WTC11 (cell line): ENCODE data around the gene SLC6A8. TPM values are rescaled to one million over a fixed set of nuclear protein-coding genes. Genes with fewer than 3 reads are reported as not detected.

ENCODE experiments used
- ATAC-seq: fragments of 200-7000 bp; cut with Tn5 transposase; 2 replicates; pipeline ENCODE4 v1.10.0; 2021; ENCODE audit warnings: mild to moderate bottlenecking, moderate library complexity
- CTCF ChIA-PET: fragments of 300-600 bp; sonication (Branson Sonifier 250); formaldehyde crosslinking; loops from one replicate; lab custom pipeline; 2021; ENCODE audit warnings: antibody characterized with exemption; lab: Charles Lee
- POLR2A ChIA-PET: fragments of 350-600 bp; sonication (Branson Sonifier 250); formaldehyde crosslinking; loops from one replicate; lab custom pipeline; 2021; ENCODE audit warnings: antibody characterized with exemption; lab: Charles Lee
- DNase-seq: peaks from one replicate; pipeline ENCODE4 v3.0.0; 2021; ENCODE audit warnings: low spot score
- H3K27ac Mint-ChIP-seq: 2 replicates; pipeline ENCODE4 v1.8.0; 2021; ENCODE audit warnings: mixed read lengths
- H3K27me3 Mint-ChIP-seq: 2 replicates; pipeline ENCODE4 v1.8.0; 2021; ENCODE audit warnings: low read depth, mild to moderate bottlenecking, moderate library complexity, mixed read lengths
- H3K36me3 Mint-ChIP-seq: 2 replicates; pipeline ENCODE4 v1.8.0; 2021; ENCODE audit warnings: mixed read lengths
- H3K4me1 Mint-ChIP-seq: 2 replicates; pipeline ENCODE4 v1.8.0; 2022; ENCODE audit warnings: mixed read lengths
- H3K4me3 Mint-ChIP-seq: 2 replicates; pipeline ENCODE4 v1.8.0; 2021; ENCODE audit warnings: mild to moderate bottlenecking, moderate library complexity, mixed read lengths
- H3K9me3 Mint-ChIP-seq: 2 replicates; pipeline ENCODE4 v1.8.0; 2021; ENCODE audit warnings: mixed read lengths
- ATF2 ChIP-seq: sonication (generic); formaldehyde crosslinking; IDR thresholded peaks from 2 replicates; pipeline ENCODE4 v1.8.1; 2022; ENCODE audit warnings: low read depth, missing genetic modification reagents, borderline replicate concordance
- ATF6 ChIP-seq: sonication (generic); formaldehyde crosslinking; IDR thresholded peaks from 2 replicates; pipeline ENCODE4 v1.8.1; 2023; ENCODE audit warnings: mild to moderate bottlenecking, missing genetic modification reagents
- EMX1 ChIP-seq: fragments of 250-450 bp; sonication (Bioruptor Pico); IDR thresholded peaks from 2 replicates; pipeline ENCODE4 v1.8.0; 2021; ENCODE audit warnings: mild to moderate bottlenecking
- ERG ChIP-seq: fragments of 250-450 bp; sonication (Bioruptor Pico); IDR thresholded peaks from 2 replicates; pipeline ENCODE4 v1.8.0; 2021; ENCODE audit warnings: mild to moderate bottlenecking
- HMGA2 ChIP-seq: fragments of 250-450 bp; sonication (Bioruptor Pico); IDR thresholded peaks from 2 replicates; pipeline ENCODE4 v1.4.0; 2021; ENCODE audit warnings: mild to moderate bottlenecking, moderate library complexity
- HMGXB4 ChIP-seq: sonication (generic); formaldehyde crosslinking; IDR thresholded peaks from 2 replicates; pipeline ENCODE4 v1.8.1; 2023; ENCODE audit warnings: mild to moderate bottlenecking, moderate library complexity, missing genetic modification reagents
- MAX ChIP-seq: sonication (generic); formaldehyde crosslinking; IDR thresholded peaks from 2 replicates; pipeline ENCODE4 v1.8.0; 2022; ENCODE audit warnings: mild to moderate bottlenecking, missing genetic modification reagents
- MXD4 ChIP-seq: fragments of 250-450 bp; sonication (Bioruptor Pico); IDR thresholded peaks from 2 replicates; pipeline ENCODE4 v1.8.0; 2021; ENCODE audit warnings: mild to moderate bottlenecking, moderate library complexity, borderline replicate concordance
- NFE2L1 ChIP-seq: sonication (generic); formaldehyde crosslinking; IDR thresholded peaks from 2 replicates; pipeline ENCODE4 v1.8.1; 2023; ENCODE audit warnings: missing genetic modification reagents
- NFYB ChIP-seq: sonication (generic); formaldehyde crosslinking; conservative IDR thresholded peaks from 2 replicates; pipeline ENCODE4 v1.8.0; 2022; ENCODE audit warnings: low read depth, missing genetic modification reagents
- NR1H2 ChIP-seq: sonication (generic); formaldehyde crosslinking; IDR thresholded peaks from 2 replicates; pipeline ENCODE4 v1.9.0; 2021; ENCODE audit warnings: mild to moderate bottlenecking, moderate library complexity, missing genetic modification reagents
- SP1 ChIP-seq: sonication (generic); formaldehyde crosslinking; conservative IDR thresholded peaks from 2 replicates; pipeline ENCODE4 v1.8.1; 2022; ENCODE audit warnings: missing genetic modification reagents
- TP53 ChIP-seq: sonication (generic); formaldehyde crosslinking; IDR thresholded peaks from 2 replicates; pipeline ENCODE4 v1.8.1; 2023; ENCODE audit warnings: mild to moderate bottlenecking, missing genetic modification reagents
- ZNF121 ChIP-seq: sonication (generic); formaldehyde crosslinking; IDR thresholded peaks from 2 replicates; pipeline ENCODE4 v1.8.0; 2023; ENCODE audit warnings: missing genetic modification reagents
- ZNF263 ChIP-seq: sonication (generic); formaldehyde crosslinking; IDR thresholded peaks from 2 replicates; pipeline ENCODE4 v1.8.1; 2022; ENCODE audit warnings: low read depth, mild to moderate bottlenecking, moderate library complexity, missing genetic modification reagents
- ZNF512 ChIP-seq: sonication (generic); formaldehyde crosslinking; IDR thresholded peaks from 2 replicates; pipeline ENCODE4 v1.8.1; 2022; ENCODE audit warnings: missing genetic modification reagents, borderline replicate concordance
- total RNA-seq: library from RNA; stranded (reverse); gene quantifications from 3 replicates; pipeline ENCODE4 v1.2.3, GENCODE V29; 2021
- TF ChIP-seq, protein P1 (sequence below): fragments of 250-450 bp; sonication (Bioruptor Pico); IDR thresholded peaks from 2 replicates; pipeline ENCODE4 v2.1.2; 2022; ENCODE audit warnings: mild to moderate bottlenecking, moderate library complexity
- TF ChIP-seq, protein P2 (sequence below): sonication (generic); formaldehyde crosslinking; IDR thresholded peaks from 2 replicates; pipeline ENCODE4 v1.8.1; 2022; ENCODE audit warnings: mild to moderate bottlenecking, missing genetic modification reagents, moderate library complexity, borderline replicate concordance

Gene SLC6A8
- total RNA-seq, 1 experiment from 2014 or later = 112 TPM

DNA sequence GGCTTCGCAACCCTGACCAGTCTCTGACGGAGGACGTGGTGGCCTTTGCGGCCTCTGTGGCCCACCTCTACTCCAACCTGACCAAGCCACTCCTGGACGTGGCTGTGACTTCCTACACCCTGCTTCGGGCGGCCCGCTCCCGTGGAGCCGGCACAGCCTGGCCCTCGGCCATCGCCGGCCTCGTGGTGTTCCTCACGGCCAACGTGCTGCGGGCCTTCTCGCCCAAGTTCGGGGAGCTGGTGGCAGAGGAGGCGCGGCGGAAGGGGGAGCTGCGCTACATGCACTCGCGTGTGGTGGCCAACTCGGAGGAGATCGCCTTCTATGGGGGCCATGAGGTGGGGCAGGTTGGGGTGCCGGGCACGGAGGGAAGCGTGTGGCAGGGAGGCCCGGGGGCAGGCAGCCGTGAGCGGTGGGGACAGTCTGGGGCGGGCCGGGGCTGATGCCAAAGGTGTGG lies 38.1 kb downstream of the SLC6A8 start (continued):
- TF ChIP-seq MAX (no peak), HMGA2 (CRISPR knock-in tag) (no peak), ZNF512 (CRISPR knock-in tag) (no peak), TP53 (no peak), ERG (CRISPR knock-in tag) (no peak)
- TF ChIP-seq, protein P1, sequence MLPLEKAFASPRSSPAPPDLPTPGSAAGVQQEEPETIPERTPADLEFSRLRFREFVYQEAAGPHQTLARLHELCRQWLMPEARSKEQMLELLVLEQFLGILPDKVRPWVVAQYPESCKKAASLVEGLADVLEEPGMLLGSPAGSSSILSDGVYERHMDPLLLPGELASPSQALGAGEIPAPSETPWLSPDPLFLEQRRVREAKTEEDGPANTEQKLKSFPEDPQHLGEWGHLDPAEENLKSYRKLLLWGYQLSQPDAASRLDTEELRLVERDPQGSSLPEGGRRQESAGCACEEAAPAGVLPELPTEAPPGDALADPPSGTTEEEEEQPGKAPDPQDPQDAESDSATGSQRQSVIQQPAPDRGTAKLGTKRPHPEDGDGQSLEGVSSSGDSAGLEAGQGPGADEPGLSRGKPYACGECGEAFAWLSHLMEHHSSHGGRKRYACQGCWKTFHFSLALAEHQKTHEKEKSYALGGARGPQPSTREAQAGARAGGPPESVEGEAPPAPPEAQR (CRISPR knock-in tag) = no peak

GRCh38 chrX:153726286-153727122 lies 38.8 kb downstream of the SLC6A8 start:
- H3K4me3 Mint-ChIP-seq = no peak overlapping the region
- H3K27me3 Mint-ChIP-seq = no peaks in the 10 kb centered on the region; the same call in 1 of the 2 replicates
- peak overlapping the region; percentile 76 for H3K27ac Mint-ChIP-seq
- ChIA-PET POLR2A (interaction anchor here (0.6 to 1.1 kb wide), 2 partner anchors 199 to 200 kb away, joined by 3 to 4 read pairs; partner anchors contain the start of gene ARHGAP4), CTCF (interaction anchor here (0.6 to 1.8 kb wide), 9 partner anchors 10 to 256 kb away, joined by 3 to 5 read pairs (median 4); partner anchors contain the start of genes ARHGAP4, HAUS7 and SLC6A8)
- H3K4me1 Mint-ChIP-seq = peaks cover 18% of the 10 kb centered on the region
- ATAC-seq = peak; percentile 60
- TF ChIP-seq NR1H2 (CRISPR knock-in tag) (peak; percentile 33; the same call in 1 of the 2 replicates), NFE2L1 (CRISPR knock-in tag) (0 out of 2 replicates have a peak, but pooled peaks have one; percentile 33), NFYB (CRISPR knock-in tag) (no peak), ATF6 (CRISPR knock-in tag) (no peak), EMX1 (no peak), ATF2 (no peak), MXD4 (CRISPR knock-in tag) (no peak), HMGA2 (CRISPR knock-in tag) (no peak), ZNF121 (peak; percentile 76), SP1 (0 out of 2 replicates have a peak, but pooled peaks have one; percentile 23), HMGXB4 (CRISPR knock-in tag) (no peak), ZNF263 (CRISPR knock-in tag) (no peak)
- TF ChIP-seq, protein P1 (CRISPR knock-in tag) = no peak
- TF ChIP-seq, protein P2, sequence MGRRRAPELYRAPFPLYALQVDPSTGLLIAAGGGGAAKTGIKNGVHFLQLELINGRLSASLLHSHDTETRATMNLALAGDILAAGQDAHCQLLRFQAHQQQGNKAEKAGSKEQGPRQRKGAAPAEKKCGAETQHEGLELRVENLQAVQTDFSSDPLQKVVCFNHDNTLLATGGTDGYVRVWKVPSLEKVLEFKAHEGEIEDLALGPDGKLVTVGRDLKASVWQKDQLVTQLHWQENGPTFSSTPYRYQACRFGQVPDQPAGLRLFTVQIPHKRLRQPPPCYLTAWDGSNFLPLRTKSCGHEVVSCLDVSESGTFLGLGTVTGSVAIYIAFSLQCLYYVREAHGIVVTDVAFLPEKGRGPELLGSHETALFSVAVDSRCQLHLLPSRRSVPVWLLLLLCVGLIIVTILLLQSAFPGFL (CRISPR knock-in tag) = no peak
- DNase-seq = peak; percentile 82
- peaks cover 11% of the 10 kb centered on the region for H3K36me3 Mint-ChIP-seq
- H3K9me3 Mint-ChIP-seq = peaks cover 3% of the 10 kb centered on the region; the same call in 1 of the 2 replicates
